DLD1 (cell line): ENCODE measurements around the gene C1QTNF6.

Source experiments
- in situ Hi-C: cut with HindIII; loops from 2 replicates; pipeline ENCODE4 v1.10.0; 2017; ENCODE audit warnings: low sequenced_read_pairs

Gene C1QTNF6

GRCh38 chr22:37224757-37225420 is 36.8 kb upstream of the C1QTNF6 start:
- in situ Hi-C loops, result no loop called here

GRCh38 chr22:37223965-37224551 is 36.0 kb upstream of the C1QTNF6 start:
- in situ Hi-C loops, result no loop called here

GRCh38 chr22:37222440-37222971 is 34.5 kb upstream of the C1QTNF6 start:
- in situ Hi-C loops, result no loop called here

- in situ Hi-C loops, result no loop called here
Measured at GRCh38 chr22:37221424-37222333, 33.6 kb upstream of the C1QTNF6 start.

GRCh38 chr22:37220543-37220981 is 32.5 kb upstream of the C1QTNF6 start:
- in situ Hi-C loops, result no loop called here

GRCh38 chr22:37219533-37219932 is 31.5 kb upstream of the C1QTNF6 start:
- in situ Hi-C loops, result no loop called here

GRCh38 chr22:37218771-37219411 is 30.8 kb upstream of the C1QTNF6 start:
- in situ Hi-C loops, result no loop called here

- in situ Hi-C loops, result no loop called here
Measured at GRCh38 chr22:37218399-37218770, 30.3 kb upstream of the C1QTNF6 start.

GRCh38 chr22:37215890-37216289 is 27.8 kb upstream of the C1QTNF6 start:
- in situ Hi-C loops, result no loop called here

- in situ Hi-C loops, result no loop called here
Measured at GRCh38 chr22:37214731-37215030, 26.6 kb upstream of the C1QTNF6 start.

- in situ Hi-C loops, result no loop called here
Measured at GRCh38 chr22:37213941-37214730, 26.1 kb upstream of the C1QTNF6 start.

- in situ Hi-C loops, result no loop called here
Measured at GRCh38 chr22:37213218-37213855, 25.3 kb upstream of the C1QTNF6 start.

GRCh38 chr22:37212174-37212906 is 24.3 kb upstream of the C1QTNF6 start, which contains the start of gene SSTR3:
SSTR3 (minus strand) TSS chr22:37212477; CDS start chr22:37207803, 4,674 bp downstream.
- in situ Hi-C loops, result no loop called here

GRCh38 chr22:37211866-37212173 is 23.8 kb upstream of the C1QTNF6 start:
- in situ Hi-C loops, result no loop called here

GRCh38 chr22:37211075-37211865 is 23.2 kb upstream of the C1QTNF6 start:
- in situ Hi-C loops, result no loop called here

GRCh38 chr22:37210041-37210803 is 22.2 kb upstream of the C1QTNF6 start:
- in situ Hi-C loops, result no loop called here

- in situ Hi-C loops, result no loop called here
Measured at GRCh38 chr22:37209140-37209845, 21.2 kb upstream of the C1QTNF6 start.
